Stimulated activated naive CD8-positive, alpha-beta T cell treated with anti-CD3 and anti-CD28 coated beads, Interleukin-15, amount 100 ng/mL, for 72 hours (primary cell): ENCODE data around the gene FNTB.

Source experiments
- ATAC-seq: fragments of 150-1000 bp; cut with Tn5 transposase; 2 replicates; pipeline ENCODE4 v1.10.0; 2021; ENCODE audit warnings: mild to moderate bottlenecking, moderate library complexity
- DNase-seq, 2 donors: peaks; one replicate each; pipeline ENCODE4 v3.0.0; 2021 to 2022
- H3K27ac Mint-ChIP-seq, 2 donors: one replicate each; pipeline ENCODE4 v1.8.0; 2022; ENCODE audit warnings: mild to moderate bottlenecking in 2 of 2, mixed read lengths in 2 of 2, moderate library complexity in 2 of 2
- H3K27me3 Mint-ChIP-seq: one replicate; pipeline ENCODE4 v1.8.0; 2022; ENCODE audit warnings: mixed read lengths
- H3K4me1 Mint-ChIP-seq: one replicate; pipeline ENCODE4 v1.8.0; 2022; ENCODE audit warnings: mild to moderate bottlenecking, mixed read lengths
- H3K4me3 Mint-ChIP-seq, 2 donors: one replicate each; pipeline ENCODE4 v1.8.0; 2022; ENCODE audit warnings: mild to moderate bottlenecking in 2 of 2, mixed read lengths in 2 of 2, moderate library complexity in 1 of 2
- H3K9me3 Mint-ChIP-seq, 2 donors: one replicate each; pipeline ENCODE4 v1.8.0; 2022; ENCODE audit warnings: mixed read lengths in 2 of 2

Gene FNTB

DNA sequence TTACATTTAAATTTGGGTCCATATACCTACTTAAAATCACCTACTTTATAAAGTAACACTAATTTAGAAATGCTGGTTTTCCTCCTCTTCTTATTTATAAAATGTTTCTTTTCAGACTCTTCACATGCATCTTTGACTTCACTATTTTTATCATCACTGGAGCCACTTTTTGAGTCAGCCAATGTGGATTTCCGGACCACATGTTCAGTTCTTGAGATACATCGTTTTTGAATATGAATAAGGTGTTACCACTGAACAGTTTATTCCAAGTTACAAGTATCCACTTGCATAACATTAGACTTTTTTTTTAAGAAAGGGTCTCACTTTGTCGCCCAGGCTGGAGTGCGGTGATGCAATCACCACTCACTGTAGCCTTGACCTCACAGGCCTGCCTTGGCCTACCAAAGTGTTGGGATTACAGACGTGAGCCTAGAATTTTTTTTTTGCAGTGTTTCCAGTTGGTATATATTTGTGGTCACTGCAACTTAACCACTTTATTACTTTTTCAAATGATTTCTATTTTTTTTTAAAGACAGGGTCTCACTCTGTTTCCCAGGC, 5.7 kb downstream of the FNTB start:
- ATAC-seq = no peak
- no peaks in the 10 kb centered on the region for H3K9me3 Mint-ChIP-seq
- no peak for DNase-seq

DNA sequence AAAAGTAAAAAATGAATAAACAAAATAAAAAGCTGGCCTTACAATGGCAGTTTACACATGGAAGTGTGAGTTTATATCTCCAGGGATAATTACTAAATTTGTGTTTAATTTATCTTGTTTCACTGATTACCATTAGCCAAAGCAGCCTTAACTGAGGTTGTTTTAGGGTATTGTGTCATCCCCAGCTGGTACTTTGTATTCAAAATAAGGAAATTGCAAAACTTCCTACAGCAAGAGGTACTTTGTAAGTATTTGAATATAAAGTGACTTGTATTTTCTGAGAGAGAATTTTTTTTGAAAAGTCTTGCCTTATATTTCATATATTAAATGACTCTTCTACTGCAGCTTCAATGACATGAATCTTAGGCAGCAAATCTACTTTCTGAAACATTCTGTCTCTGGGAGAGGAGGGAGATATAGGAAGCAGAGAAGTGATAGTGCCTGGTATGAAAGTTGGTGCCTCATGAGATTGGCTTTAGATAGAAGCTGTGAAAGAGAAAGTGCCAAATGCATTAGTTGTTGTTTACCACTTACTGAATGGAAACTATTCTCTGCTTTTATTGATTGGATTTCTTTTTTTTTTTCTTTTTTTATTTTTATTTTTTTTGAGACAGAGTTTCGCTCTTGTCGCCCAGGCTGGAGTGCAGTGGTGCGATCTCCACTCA, 6.7 kb downstream of the FNTB start:
- DNase-seq (no peak), ATAC-seq (no peak)
- H3K27me3 Mint-ChIP-seq = no peaks in the 10 kb centered on the region
- no peak overlapping the region for H3K4me3 Mint-ChIP-seq
- peak overlapping the region in 1 of 2 donors; percentile 54 for H3K27ac Mint-ChIP-seq
- no peaks in the 10 kb centered on the region for H3K9me3 Mint-ChIP-seq
- H3K4me1 Mint-ChIP-seq = peaks cover 60% of the 10 kb centered on the region

More for the DNA sequence above, 5.7 kb downstream of the FNTB start:
- H3K27ac Mint-ChIP-seq = no peak overlapping the region
- H3K4me1 Mint-ChIP-seq = peaks cover 52% of the 10 kb centered on the region
- no peak overlapping the region for H3K4me3 Mint-ChIP-seq
- no peaks in the 10 kb centered on the region for H3K27me3 Mint-ChIP-seq

DNA sequence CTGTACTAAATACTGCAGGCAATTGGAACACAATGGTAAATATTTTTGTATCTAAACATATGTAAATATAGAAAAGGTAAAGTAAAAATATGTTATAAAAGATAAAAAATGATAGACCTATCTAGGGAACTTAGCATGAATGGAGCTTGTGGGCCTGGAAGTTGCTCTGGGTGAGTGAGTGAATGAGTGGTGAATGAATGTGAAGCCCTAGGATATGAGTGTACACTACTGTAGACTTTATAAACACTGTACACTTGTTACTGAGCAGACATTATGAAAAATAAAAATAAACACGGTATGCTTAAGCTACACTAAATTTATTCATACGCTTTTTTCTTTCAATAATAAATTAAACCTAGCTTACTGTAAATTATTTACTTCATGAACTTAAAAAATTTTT, 7.8 kb downstream of the FNTB start:
- no peak for ATAC-seq

DNA sequence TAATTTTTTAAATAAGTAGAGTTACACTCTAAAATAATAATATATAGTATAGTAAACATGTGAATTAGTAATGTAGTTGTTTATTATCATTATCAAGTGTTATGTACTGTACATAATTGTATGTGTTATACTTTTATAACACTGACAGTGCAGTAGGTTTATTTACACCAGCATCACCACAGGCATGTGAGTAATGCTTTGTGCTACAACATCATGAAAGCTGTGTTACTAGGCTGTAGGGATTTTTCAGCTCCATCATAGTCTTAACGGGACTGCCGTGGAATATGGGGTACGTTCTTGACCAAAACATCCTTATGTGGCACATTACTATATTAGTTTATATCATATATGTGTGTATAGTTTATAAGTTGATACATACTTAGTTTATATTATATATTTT, 8.6 kb downstream of the FNTB start:
- H3K4me1 Mint-ChIP-seq = peaks cover 57% of the 10 kb centered on the region
- no peak for ATAC-seq

More for the DNA sequence above, 7.8 kb downstream of the FNTB start:
- no peak overlapping the region for H3K4me3 Mint-ChIP-seq
- DNase-seq = no peak
- no peaks in the 10 kb centered on the region for H3K9me3 Mint-ChIP-seq
- no peaks in the 10 kb centered on the region for H3K27me3 Mint-ChIP-seq
- H3K4me1 Mint-ChIP-seq = peaks cover 62% of the 10 kb centered on the region
- H3K27ac Mint-ChIP-seq = no peak overlapping the region

GRCh38 chr14:64997108-64997794, 10.6 kb downstream of the FNTB start:
- Mint-ChIP-seq H3K4me3 (peak overlapping the region in 1 of 2 donors; percentile 9), H3K4me1 (peaks cover 50% of the 10 kb centered on the region), H3K27ac (no peak overlapping the region), H3K9me3 (no peaks in the 10 kb centered on the region), H3K27me3 (no peaks in the 10 kb centered on the region)
- ATAC-seq (no peak), DNase-seq (no peak)

More for the DNA sequence above, 8.6 kb downstream of the FNTB start:
- Mint-ChIP-seq H3K4me3 (no peak overlapping the region), H3K9me3 (no peaks in the 10 kb centered on the region), H3K27ac (no peak overlapping the region), H3K27me3 (no peaks in the 10 kb centered on the region)
- no peak for DNase-seq

DNA sequence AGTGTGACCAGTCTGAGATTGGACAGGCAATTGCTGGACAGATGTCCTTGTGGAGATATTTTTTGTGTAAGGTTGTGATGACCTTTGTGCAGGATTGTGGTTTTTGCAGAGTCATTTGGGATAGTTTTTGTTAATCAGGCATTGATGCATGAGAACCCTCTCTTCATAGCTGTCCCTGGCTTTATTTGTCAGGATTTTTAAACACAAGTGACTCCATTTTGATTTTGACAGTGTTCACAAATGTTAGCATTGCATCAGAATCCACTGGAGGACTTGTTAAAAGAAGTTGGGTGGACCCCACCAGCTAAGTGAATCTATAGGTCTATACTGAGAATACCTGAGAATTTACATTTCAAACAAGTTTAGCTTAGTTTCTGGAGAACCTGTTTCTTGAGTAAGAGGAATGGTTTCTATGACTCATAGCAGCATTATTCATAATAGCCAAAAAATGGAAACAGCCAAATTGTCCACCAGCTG, 11.8 kb downstream of the FNTB start:
- H3K4me3 Mint-ChIP-seq = no peak overlapping the region
- peaks cover 59% of the 10 kb centered on the region for H3K4me1 Mint-ChIP-seq
- DNase-seq (no peak), ATAC-seq (peak; percentile 81)
- H3K27ac Mint-ChIP-seq = peak overlapping the region; percentile 48 to 53
- no peaks in the 10 kb centered on the region for H3K27me3 Mint-ChIP-seq
- no peaks in the 10 kb centered on the region for H3K9me3 Mint-ChIP-seq

DNA sequence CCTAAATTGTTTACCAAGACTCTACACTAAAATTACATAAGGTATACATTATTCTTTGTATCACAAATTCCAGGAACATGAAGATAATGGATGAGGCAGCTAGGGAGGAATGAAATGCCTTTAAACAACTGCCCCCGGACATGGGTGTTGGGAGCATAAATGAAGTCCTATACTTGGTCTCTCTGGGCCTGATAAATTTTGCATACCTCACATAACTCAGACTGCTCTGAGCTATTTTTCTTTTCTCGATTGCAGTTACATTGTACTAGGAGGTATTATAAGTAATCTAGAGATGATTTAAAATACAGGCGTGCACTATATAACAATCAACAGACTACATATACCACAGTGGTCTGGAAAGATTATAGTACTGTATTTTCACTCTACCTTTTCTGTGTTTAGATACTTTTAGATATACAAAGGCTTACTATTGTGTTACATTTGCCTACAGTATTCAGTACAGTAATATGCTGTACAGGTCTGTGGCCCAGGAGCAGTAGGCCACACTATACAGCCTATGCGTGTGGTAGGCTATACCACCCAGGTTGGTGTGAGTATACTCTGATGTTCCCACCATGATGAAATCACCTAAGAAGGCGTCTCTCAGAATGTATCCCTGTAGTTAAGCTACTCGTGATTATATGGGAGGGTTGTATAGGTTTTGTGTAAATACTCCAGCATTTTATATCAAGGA, 14.3 kb downstream of the FNTB start:
- H3K9me3 Mint-ChIP-seq = no peaks in the 10 kb centered on the region
- ATAC-seq (no peak), DNase-seq (no peak)
- H3K27ac Mint-ChIP-seq = peak overlapping the region in 1 of 2 donors; percentile 47
- H3K4me3 Mint-ChIP-seq = no peak overlapping the region
- H3K27me3 Mint-ChIP-seq = no peaks in the 10 kb centered on the region
- H3K4me1 Mint-ChIP-seq = peaks cover 78% of the 10 kb centered on the region

DNA sequence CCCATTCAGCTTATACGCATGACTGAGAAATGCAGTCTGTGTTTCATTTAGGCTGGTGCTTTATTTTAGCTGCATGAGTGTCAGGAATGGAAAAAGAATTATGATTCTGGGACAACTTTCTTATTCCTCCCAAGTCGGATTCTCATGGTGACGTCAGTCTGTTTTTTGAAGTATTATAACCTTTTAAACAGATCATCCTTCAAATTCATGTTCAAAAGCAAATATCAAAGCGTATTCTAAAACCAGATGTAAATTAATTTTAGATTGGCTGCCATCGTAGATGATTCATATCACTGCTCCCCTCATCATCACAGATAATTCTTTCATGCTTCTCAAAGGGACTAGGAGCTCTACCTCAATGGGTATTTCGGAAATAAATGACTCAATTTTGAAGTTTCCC, 15.0 kb downstream of the FNTB start:
- ATAC-seq = no peak
- Mint-ChIP-seq H3K9me3 (no peaks in the 10 kb centered on the region), H3K27me3 (no peaks in the 10 kb centered on the region), H3K27ac (no peak overlapping the region), H3K4me1 (peaks cover 82% of the 10 kb centered on the region), H3K4me3 (peak overlapping the region in 1 of 2 donors; percentile 10)
- no peak for DNase-seq

DNA sequence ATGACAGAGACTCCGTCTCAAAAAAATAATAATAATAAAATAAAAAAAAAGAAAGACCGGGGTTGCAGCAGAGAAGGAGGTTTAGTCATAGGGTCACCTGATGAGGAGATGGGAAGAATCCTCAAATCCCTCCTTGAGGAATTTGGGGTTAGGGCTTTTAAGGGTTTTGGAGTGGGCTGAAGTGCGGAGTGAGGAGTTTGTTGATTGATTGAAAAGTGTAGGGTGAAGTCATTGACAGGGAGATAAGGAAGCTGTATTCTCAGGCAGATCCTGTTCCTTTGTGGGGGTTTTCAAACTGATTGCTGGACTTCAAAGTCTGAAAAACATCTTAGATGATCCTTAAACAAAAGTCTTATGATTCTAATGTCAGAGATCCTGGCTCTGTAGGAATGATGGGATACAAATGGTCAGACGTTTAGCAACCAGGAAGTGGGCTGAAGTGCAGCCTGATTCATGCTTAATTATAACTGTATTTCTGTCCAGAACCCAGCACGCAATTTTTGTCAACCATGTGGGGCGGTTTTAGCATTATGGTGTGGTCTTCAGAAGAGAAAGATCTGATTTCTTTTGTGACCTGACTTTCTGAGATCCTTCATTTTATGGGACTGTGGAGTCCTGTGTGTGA, 16.0 kb downstream of the FNTB start:
- no peak for DNase-seq
- ATAC-seq = no peak
- Mint-ChIP-seq H3K27me3 (no peaks in the 10 kb centered on the region), H3K27ac (no peak overlapping the region), H3K9me3 (no peaks in the 10 kb centered on the region), H3K4me1 (peaks cover 74% of the 10 kb centered on the region), H3K4me3 (no peak overlapping the region)

GRCh38 chr14:65003394-65003793, 16.7 kb downstream of the FNTB start:
- Mint-ChIP-seq H3K4me1 (peaks cover 67% of the 10 kb centered on the region), H3K4me3 (no peak overlapping the region), H3K9me3 (no peaks in the 10 kb centered on the region), H3K27me3 (no peaks in the 10 kb centered on the region), H3K27ac (peak overlapping the region in 1 of 2 donors; percentile 60)
- DNase-seq (no peak), ATAC-seq (peak; percentile 62)

DNA sequence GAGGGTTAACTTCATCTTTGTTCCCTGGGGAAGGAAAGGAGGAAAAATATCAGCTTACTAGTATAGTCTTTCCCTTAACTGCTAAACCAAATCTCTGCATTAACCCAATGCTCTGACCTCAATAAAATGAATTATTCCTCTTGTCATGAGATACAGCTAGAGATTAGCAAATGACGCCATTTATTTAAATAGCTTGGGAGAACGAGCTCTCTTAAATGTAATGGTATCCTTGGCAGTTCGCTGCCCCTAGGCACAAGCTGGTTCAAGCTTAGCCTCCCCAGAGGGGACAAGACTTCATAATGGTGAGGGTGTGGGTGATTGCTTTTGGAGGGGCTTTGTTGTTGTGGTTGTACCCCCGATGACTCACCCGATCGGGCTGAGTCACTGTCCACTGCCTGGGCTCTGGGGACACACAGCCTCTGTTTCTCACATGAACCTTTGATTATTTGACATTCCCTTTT, 19.6 kb downstream of the FNTB start:
- H3K4me1 Mint-ChIP-seq = peaks cover 51% of the 10 kb centered on the region
- no peak overlapping the region for H3K27ac Mint-ChIP-seq
- H3K27me3 Mint-ChIP-seq = no peaks in the 10 kb centered on the region
- no peak overlapping the region for H3K4me3 Mint-ChIP-seq
- ATAC-seq (no peak), DNase-seq (no peak)
- H3K9me3 Mint-ChIP-seq = no peaks in the 10 kb centered on the region

- ATAC-seq (no peak), DNase-seq (no peak)
- H3K27ac Mint-ChIP-seq = no peak overlapping the region
- H3K27me3 Mint-ChIP-seq = no peaks in the 10 kb centered on the region
- peaks cover 42% of the 10 kb centered on the region for H3K4me1 Mint-ChIP-seq
- no peaks in the 10 kb centered on the region for H3K9me3 Mint-ChIP-seq
- H3K4me3 Mint-ChIP-seq = no peak overlapping the region
Measured at GRCh38 chr14:65007202-65007601, 20.5 kb downstream of the FNTB start.

DNA sequence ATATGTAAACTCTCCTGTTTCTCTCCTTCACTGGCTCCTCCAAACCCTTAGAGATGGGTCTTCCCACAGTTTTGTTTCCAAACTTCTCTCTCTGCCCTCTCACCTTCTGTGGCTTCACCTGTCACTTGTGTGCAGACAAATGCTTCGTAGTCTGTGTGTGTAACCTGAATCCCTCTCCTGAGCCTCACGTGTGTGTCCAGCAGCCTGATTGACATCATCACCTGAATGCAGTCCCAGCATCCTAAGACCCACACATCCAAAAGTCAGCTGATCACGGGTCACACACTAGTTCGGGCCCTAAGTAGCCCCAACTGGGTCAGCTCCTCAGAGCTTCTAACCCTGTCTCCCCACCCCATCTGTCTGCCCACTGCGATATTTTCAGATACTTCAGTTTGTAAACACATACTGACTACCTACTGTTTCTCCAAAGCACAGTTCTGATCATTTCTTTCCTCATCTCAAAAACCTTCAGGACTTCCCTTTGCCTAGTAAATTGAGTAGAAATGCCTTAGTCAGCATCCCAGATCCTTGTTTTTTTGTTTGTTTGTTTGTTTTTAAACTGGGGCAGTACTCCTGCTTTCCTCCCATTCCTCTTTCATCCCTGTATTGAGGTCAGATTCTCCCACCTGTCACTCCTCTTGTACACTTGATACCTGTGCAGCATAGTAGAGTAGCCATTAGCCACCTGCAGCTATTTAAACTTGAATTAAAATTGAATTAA, 23.7 kb downstream of the FNTB start:
- Mint-ChIP-seq H3K9me3 (no peaks in the 10 kb centered on the region), H3K27ac (peak overlapping the region in 1 of 2 donors; percentile 22), H3K4me1 (peaks cover 13% of the 10 kb centered on the region), H3K4me3 (no peak overlapping the region), H3K27me3 (no peaks in the 10 kb centered on the region)
- no peak for ATAC-seq
- no peak for DNase-seq

GRCh38 chr14:65011538-65011937, 24.8 kb downstream of the FNTB start:
- peak overlapping the region in 1 of 2 donors; percentile 75 for H3K27ac Mint-ChIP-seq
- ATAC-seq = no peak

DNA sequence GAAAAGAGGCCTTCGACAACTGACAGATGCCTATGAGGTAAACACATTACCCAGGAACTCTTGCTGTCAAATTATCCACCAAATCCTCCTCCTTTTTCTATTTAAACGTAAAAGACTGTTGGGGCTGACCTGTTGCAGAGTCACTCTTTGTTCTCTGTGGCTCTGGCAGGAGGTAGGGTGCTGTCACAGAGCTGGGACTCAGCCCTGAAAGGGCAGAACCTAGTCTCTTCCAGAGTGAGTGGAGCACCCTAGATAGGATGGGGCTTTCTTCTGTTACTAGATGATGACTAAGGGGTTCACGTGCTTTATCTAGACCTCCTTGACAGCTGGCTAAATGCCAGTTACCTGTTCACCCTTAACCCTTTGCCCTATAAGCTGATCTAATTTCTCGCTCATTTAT, 25.7 kb downstream of the FNTB start:
- no peaks in the 10 kb centered on the region for H3K4me1 Mint-ChIP-seq
- no peak overlapping the region for H3K4me3 Mint-ChIP-seq
- no peaks in the 10 kb centered on the region for H3K27me3 Mint-ChIP-seq
- ATAC-seq = no peak
- H3K9me3 Mint-ChIP-seq = no peaks in the 10 kb centered on the region
- H3K27ac Mint-ChIP-seq = no peak overlapping the region
- DNase-seq = no peak

More at GRCh38 chr14:65011538-65011937, 24.8 kb downstream of the FNTB start:
- DNase-seq = no peak
- Mint-ChIP-seq H3K9me3 (no peaks in the 10 kb centered on the region), H3K4me1 (peaks cover 1% of the 10 kb centered on the region), H3K27me3 (no peaks in the 10 kb centered on the region), H3K4me3 (no peak overlapping the region)
